ENCODE data around the gene VAMP2. TPM values are rescaled to one million over a fixed set of nuclear protein-coding genes. Genes with fewer than 3 reads are reported as not detected.

VAMP2 gene
- total and polyA plus RNA-seq, 3 donors from 2014 or later: 66.3 to 116 (median 76.5) TPM

DNA sequence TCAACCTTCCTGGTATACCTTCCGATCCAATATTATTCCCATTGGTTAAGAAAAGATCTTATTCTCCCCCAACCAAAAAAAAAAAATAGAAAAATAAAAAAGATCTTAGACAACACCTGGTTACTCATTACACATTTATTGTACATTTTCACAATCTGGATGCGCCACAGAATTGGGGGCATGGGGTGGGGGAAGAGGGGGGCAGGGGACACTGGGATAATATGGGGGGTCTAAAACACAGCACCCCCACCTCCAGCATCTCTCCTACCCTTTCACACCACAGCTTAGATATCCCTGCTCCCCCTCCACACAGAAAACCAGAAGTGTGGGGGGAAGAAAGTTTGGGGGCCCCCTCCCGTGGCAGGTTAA is 3.7 kb downstream of the VAMP2 start:
- Histone ChIP-seq H3K27ac (peak overlapping the region; percentile 100), H3K27me3 (no peaks in the 10 kb centered on the region), H3K4me1 (peaks cover 42% of the 10 kb centered on the region), H3K9me3 (no peaks in the 10 kb centered on the region), H3K36me3 (ENCODE audit: low read depth, missing control alignments) (no peaks in the 10 kb centered on the region), H3K4me3 (no peak overlapping the region)
- DNase-seq: no peak
- WGBS, 2 donors: 54 to 59% methylated on average over 3 of the region's 3 CpGs
- TF ChIP-seq, protein P1, sequence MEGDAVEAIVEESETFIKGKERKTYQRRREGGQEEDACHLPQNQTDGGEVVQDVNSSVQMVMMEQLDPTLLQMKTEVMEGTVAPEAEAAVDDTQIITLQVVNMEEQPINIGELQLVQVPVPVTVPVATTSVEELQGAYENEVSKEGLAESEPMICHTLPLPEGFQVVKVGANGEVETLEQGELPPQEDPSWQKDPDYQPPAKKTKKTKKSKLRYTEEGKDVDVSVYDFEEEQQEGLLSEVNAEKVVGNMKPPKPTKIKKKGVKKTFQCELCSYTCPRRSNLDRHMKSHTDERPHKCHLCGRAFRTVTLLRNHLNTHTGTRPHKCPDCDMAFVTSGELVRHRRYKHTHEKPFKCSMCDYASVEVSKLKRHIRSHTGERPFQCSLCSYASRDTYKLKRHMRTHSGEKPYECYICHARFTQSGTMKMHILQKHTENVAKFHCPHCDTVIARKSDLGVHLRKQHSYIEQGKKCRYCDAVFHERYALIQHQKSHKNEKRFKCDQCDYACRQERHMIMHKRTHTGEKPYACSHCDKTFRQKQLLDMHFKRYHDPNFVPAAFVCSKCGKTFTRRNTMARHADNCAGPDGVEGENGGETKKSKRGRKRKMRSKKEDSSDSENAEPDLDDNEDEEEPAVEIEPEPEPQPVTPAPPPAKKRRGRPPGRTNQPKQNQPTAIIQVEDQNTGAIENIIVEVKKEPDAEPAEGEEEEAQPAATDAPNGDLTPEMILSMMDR (IDR thresholded peaks at IDR 0.05): no peak
- TF ChIP-seq POLR2A (IDR thresholded peaks at IDR 0.05): no peak
- intact Hi-C loops (cut with DNase I; ENCODE audit: low total_unique reads): no loop called here

DNA sequence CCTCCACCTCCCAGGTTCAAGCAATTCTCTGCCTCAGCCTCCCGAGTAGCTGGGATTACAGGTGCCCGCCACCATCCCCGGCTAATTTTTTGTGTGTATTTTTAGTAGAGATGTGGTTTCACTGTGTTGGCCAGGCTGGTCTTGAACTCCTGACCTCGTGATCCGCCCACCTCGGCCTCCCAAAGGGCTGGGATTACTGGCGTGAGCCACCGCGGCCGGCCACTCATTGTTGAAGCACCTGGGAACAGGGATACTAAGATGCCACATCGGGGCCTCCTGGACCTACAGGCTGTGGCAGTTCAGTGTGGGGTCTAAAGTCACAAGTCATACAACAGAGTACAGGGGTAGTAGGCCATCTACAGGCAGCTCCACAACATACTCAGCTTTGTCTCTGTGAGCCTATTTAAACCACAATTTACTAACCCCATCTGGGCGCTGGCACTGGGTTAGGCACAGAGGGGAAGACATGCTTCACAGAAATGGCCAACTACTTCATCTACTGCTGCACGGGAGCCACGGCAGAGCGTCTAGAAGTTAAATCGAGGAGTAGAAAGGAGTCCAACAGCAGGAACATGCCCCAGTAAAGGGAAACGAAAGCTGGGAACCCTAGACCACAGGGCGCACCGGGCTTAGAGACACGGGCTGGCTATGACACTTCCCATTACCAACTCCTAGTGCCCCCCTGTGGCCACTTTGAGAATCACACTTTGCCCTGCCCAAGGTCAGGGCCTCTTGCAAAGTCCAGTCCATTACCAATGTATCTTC is 4.3 kb downstream of the VAMP2 start:
- WGBS, 2 donors: 31% methylated on average over 20 of the region's 20 CpGs
- peak; percentile 96 for DNase-seq
- H3K27me3 ChIP-seq: no peaks in the 10 kb centered on the region
- TF ChIP-seq, protein P1 (IDR thresholded peaks at IDR 0.05): peak; percentile 92 to 98 (median 95)
- no peak for TF ChIP-seq POLR2A (IDR thresholded peaks at IDR 0.05)
- H3K4me3 ChIP-seq: no peak overlapping the region
- peak overlapping the region; percentile 100 for H3K27ac ChIP-seq
- no peaks in the 10 kb centered on the region for H3K36me3 ChIP-seq (ENCODE audit: low read depth, missing control alignments)
- H3K9me3 ChIP-seq: no peaks in the 10 kb centered on the region
- H3K4me1 ChIP-seq: peaks cover 42% of the 10 kb centered on the region
- intact Hi-C loops (cut with DNase I; ENCODE audit: low total_unique reads): no loop called here

DNA sequence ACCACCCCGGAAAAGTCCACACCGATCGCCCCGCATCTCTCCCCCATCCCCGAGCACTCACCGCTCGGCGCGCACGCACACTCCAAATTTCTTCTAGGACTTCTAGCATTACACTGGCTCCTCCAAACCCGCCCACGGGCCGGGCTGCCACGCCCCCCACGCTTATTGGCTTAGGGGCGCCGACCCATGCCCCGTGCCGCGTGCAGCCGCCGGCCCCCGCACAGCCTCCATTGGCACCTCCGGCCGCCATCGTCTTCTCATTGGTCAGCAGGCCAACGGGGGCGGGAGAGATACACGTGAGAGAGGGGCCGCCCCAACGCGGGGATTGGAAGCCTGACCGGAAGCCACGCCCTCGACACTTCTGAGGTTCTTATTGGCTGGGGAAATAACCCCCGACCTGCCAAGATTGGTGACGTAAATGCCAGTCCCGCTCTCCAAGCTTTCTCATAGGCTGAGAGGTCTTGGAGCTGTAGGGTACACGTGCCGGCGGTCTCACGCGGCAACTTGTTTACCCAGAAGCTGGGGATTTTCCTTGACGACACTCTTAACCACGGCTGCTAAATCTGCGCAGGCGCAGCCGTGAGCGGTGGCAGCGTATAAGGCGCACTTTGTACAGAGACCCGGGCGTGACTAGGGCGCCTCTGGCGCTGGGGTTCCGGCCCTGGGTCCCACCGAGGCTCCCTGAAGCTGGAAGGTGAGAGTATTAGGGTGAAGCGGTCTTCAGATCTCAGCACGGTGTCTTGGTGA is 6.3 kb downstream of the VAMP2 start:
- Histone ChIP-seq H3K9me3 (no peaks in the 10 kb centered on the region), H3K27ac (peak overlapping the region; percentile 100), H3K36me3 (ENCODE audit: low read depth, missing control alignments) (no peaks in the 10 kb centered on the region), H3K4me3 (peak overlapping the region; percentile 95 to 99), H3K27me3 (no peaks in the 10 kb centered on the region), H3K4me1 (peaks cover 42% of the 10 kb centered on the region)
- DNase-seq: peak; percentile 99
- intact Hi-C loops (cut with DNase I; ENCODE audit: low total_unique reads): no loop called here
- 0% methylated on average over 44 to 59 of the region's 59 CpGs for WGBS, 2 donors
- peak; percentile 98 for TF ChIP-seq POLR2A (IDR thresholded peaks at IDR 0.05)
- TF ChIP-seq, protein P1 (IDR thresholded peaks at IDR 0.05): no peak

DNA sequence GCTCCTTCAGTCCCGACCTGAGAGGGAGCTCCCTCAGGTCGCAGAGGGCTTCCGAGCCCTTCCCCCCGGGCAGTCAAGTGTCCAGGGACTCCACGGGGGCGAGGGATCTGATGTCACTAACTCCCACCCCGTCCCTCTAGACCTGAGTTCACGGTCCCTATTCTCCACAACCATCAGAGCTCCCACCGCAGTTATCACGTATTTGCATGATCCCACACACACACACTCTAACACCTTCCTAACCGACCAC is 6.8 kb downstream of the VAMP2 start:
- TF ChIP-seq POLR2A (IDR thresholded peaks at IDR 0.05): no peak
- TF ChIP-seq, protein P1 (IDR thresholded peaks at IDR 0.05): no peak
- no peak for DNase-seq
- Histone ChIP-seq H3K36me3 (ENCODE audit: low read depth, missing control alignments) (no peaks in the 10 kb centered on the region), H3K27me3 (no peaks in the 10 kb centered on the region), H3K9me3 (no peaks in the 10 kb centered on the region), H3K4me1 (peaks cover 37% of the 10 kb centered on the region), H3K4me3 (peak overlapping the region; percentile 95 to 99), H3K27ac (peak overlapping the region; percentile 99 to 100)
- intact Hi-C loops (cut with DNase I; ENCODE audit: low total_unique reads): no loop called here
- WGBS, 2 donors: 1 to 2% methylated on average over 11 of the region's 11 CpGs
